ENCODE data around the gene OR6C76. TPM values are rescaled to one million over a fixed set of nuclear protein-coding genes. Genes with fewer than 3 reads are reported as not detected.
A peak's percentile ranks its signal among the peaks of the same experiment; 100 is the strongest.
"Not testable (repeated sequence)": the region's sequence is repeated elsewhere in the genome, so short reads cannot be mapped to it uniquely, and the experiment has no call there.

Gene OR6C76
- total and polyA plus RNA-seq, 2 of the 4 experiments (the other 2 are of a cell fraction) = not detected

- CTCF ChIA-PET; H3K4me1 ChIP-seq (ENCODE audit: control insufficient read depth, insufficient read depth, low read length); H4K20me1 ChIP-seq (ENCODE audit: insufficient read depth, low read length); DNase-seq; H3K18ac ChIP-seq (ENCODE audit: low read depth, low read length); ATAC-seq (ENCODE audit: low read depth); POLR2A ChIA-PET (ENCODE audit: unreplicated experiment); H2BK20ac ChIP-seq (ENCODE audit: low read depth, low read length); H3K9me1 ChIP-seq (ENCODE audit: insufficient read depth, low read length); H2BK15ac ChIP-seq (ENCODE audit: low read depth, low read length); H3K36me3 ChIP-seq (ENCODE audit: control insufficient read depth, insufficient read depth, low read length); H2AK5ac ChIP-seq (ENCODE audit: low read depth, low read length); H4K5ac ChIP-seq (ENCODE audit: low read depth, low read length); H3K4me2 ChIP-seq (ENCODE audit: low read depth, low read length); H2BK5ac ChIP-seq (ENCODE audit: low read depth, low read length, poor library complexity, severe bottlenecking); intact Hi-C loops (cut with micrococcal nuclease); BruUV-seq (replicated peaks); in situ Hi-C loops (cut with MboI; ENCODE audit: low sequenced_read_pairs); H3K27ac ChIP-seq (ENCODE audit: insufficient read depth, low read length); dilution Hi-C loops (cut with HindIII; ENCODE audit: low sequenced_read_pairs, unreplicated experiment); H3K4ac ChIP-seq (ENCODE audit: low read depth, low read length); H3K9ac ChIP-seq (ENCODE audit: low read depth, low read length); H4K91ac ChIP-seq (ENCODE audit: insufficient read depth, low read depth, low read length); H3K56ac ChIP-seq (ENCODE audit: extremely low read depth, insufficient read depth, low read length); H3K27me3 ChIP-seq (ENCODE audit: control insufficient read depth, insufficient read depth, low read length); H3K14ac ChIP-seq (replicated peaks; ENCODE audit: low read depth, low read length); H4K8ac ChIP-seq (ENCODE audit: low read depth in 2 of 2, low read length in 2 of 2); H2BK120ac ChIP-seq (ENCODE audit: low read depth, low read length); H3K9me3 ChIP-seq (ENCODE audit: control insufficient read depth, insufficient read depth, low read length); H3K4me3 ChIP-seq (ENCODE audit: insufficient read depth, low read depth, low read length); H2AFZ ChIP-seq (replicated peaks; ENCODE audit: low read length, poor library complexity); H3K79me1 ChIP-seq (ENCODE audit: low read depth in 1 of 2, low read length in 2 of 2); H3K23ac ChIP-seq (ENCODE audit: low read depth, low read length); H2AK9ac ChIP-seq (replicated peaks; ENCODE audit: low read depth, low read length, poor library complexity): not testable (repeated sequence)
- no CpG with 5 or more reads among the region's 1 CpG for WGBS, 2 experiments (ENCODE audit: extremely low coverage in 2 of 2, insufficient read length in 1 of 2)
- peak; percentile 47; the same call in 1 of the 2 replicates for TF ChIP-seq MAFK (IDR thresholded peaks at IDR 0.05; ENCODE audit: low read depth, low read length)
These were observed 16.9 kb upstream of the OR6C76 start for GRCh38 chr12:55409133-55409532.

GRCh38 chr12:55412138-55412537 is 13.9 kb upstream of the OR6C76 start:
- H3K9ac ChIP-seq (ENCODE audit: low read depth, low read length); H3K4ac ChIP-seq (ENCODE audit: low read depth, low read length); H3K14ac ChIP-seq (replicated peaks; ENCODE audit: low read depth, low read length); CTCF ChIA-PET; H3K27ac ChIP-seq (ENCODE audit: insufficient read depth, low read length); H2AK9ac ChIP-seq (replicated peaks; ENCODE audit: low read depth, low read length, poor library complexity); in situ Hi-C loops (cut with MboI; ENCODE audit: low sequenced_read_pairs); H2AFZ ChIP-seq (replicated peaks; ENCODE audit: low read length, poor library complexity); H3K23ac ChIP-seq (ENCODE audit: low read depth, low read length); intact Hi-C loops (cut with micrococcal nuclease); H2BK5ac ChIP-seq (ENCODE audit: low read depth, low read length, poor library complexity, severe bottlenecking); H4K8ac ChIP-seq (ENCODE audit: low read depth in 2 of 2, low read length in 2 of 2); H3K9me3 ChIP-seq (ENCODE audit: control insufficient read depth, insufficient read depth, low read length); BruUV-seq (replicated peaks); H4K5ac ChIP-seq (ENCODE audit: low read depth, low read length); H2AK5ac ChIP-seq (ENCODE audit: low read depth, low read length); dilution Hi-C loops (cut with HindIII; ENCODE audit: low sequenced_read_pairs, unreplicated experiment); H4K91ac ChIP-seq (ENCODE audit: insufficient read depth, low read depth, low read length); ATAC-seq (ENCODE audit: low read depth); H3K36me3 ChIP-seq (ENCODE audit: control insufficient read depth, insufficient read depth, low read length); H2BK15ac ChIP-seq (ENCODE audit: low read depth, low read length); H4K20me1 ChIP-seq (ENCODE audit: insufficient read depth, low read length); H3K27me3 ChIP-seq (ENCODE audit: control insufficient read depth, insufficient read depth, low read length); H3K79me1 ChIP-seq (ENCODE audit: low read depth in 1 of 2, low read length in 2 of 2); H3K4me2 ChIP-seq (ENCODE audit: low read depth, low read length); H3K56ac ChIP-seq (ENCODE audit: extremely low read depth, insufficient read depth, low read length); H3K4me3 ChIP-seq (ENCODE audit: insufficient read depth, low read depth, low read length); H3K4me1 ChIP-seq (ENCODE audit: control insufficient read depth, insufficient read depth, low read length); H3K18ac ChIP-seq (ENCODE audit: low read depth, low read length); POLR2A ChIA-PET (ENCODE audit: unreplicated experiment); H2BK120ac ChIP-seq (ENCODE audit: low read depth, low read length); H2BK20ac ChIP-seq (ENCODE audit: low read depth, low read length); H3K9me1 ChIP-seq (ENCODE audit: insufficient read depth, low read length); DNase-seq: not testable (repeated sequence)
- no CpG with 5 or more reads among the region's 15 CpGs for WGBS, 2 experiments (ENCODE audit: extremely low coverage in 2 of 2, insufficient read length in 1 of 2)
